Effector memory CD4-positive, alpha-beta T cell (primary cell): ENCODE data around the gene FANCD2.

Experiments used
- DNase-seq, 3 donors: peaks; one replicate each; pipeline ENCODE4 v3.0.0-alpha.2; 2020
- H3K27ac ChIP-seq: 2 replicates; pipeline ENCODE4 v1.7.0; 2013; ENCODE audit warnings: mild to moderate bottlenecking, low read length, moderate library complexity; ENCODE audit not compliant: insufficient read depth, poor library complexity, severe bottlenecking
- H3K27me3 ChIP-seq: replicated peaks from 2 replicates; pipeline ENCODE4 v1.7.0; 2013; ENCODE audit warnings: mild to moderate bottlenecking, low read length; ENCODE audit not compliant: insufficient read depth, control insufficient read depth, poor library complexity, severe bottlenecking
- H3K36me3 ChIP-seq: 2 replicates; pipeline ENCODE4 v1.7.0; 2013; ENCODE audit warnings: mild to moderate bottlenecking, low read length, moderate library complexity; ENCODE audit not compliant: control insufficient read depth, insufficient read depth
- H3K4me1 ChIP-seq: 2 replicates; pipeline ENCODE4 v1.7.0; 2013; ENCODE audit warnings: low read length, mild to moderate bottlenecking; ENCODE audit not compliant: control insufficient read depth, insufficient read depth, poor library complexity, severe bottlenecking
- H3K4me3 ChIP-seq: 2 replicates; pipeline ENCODE4 v1.7.0; 2013; ENCODE audit warnings: low read length, low read depth, mild to moderate bottlenecking; ENCODE audit not compliant: insufficient read depth, poor library complexity, severe bottlenecking
- H3K9me3 ChIP-seq: 2 replicates; pipeline ENCODE4 v1.7.0; 2013; ENCODE audit warnings: mild to moderate bottlenecking, low read length, moderate library complexity; ENCODE audit not compliant: control insufficient read depth
- total RNA-seq, 3 donors: gene quantifications; one replicate each; lab custom pipeline; 2026; lab: John Stamatoyannopoulos, UW

The FANCD2 gene
- total RNA-seq, result 27.5 to 34.8 (median 32.7) reads per million in 3 donors

- Histone ChIP-seq H3K27me3 (no peaks in the 10 kb centered on the region), H3K36me3 (peaks cover 24% of the 10 kb centered on the region), H3K27ac (peak within 1 kb of the TSS; percentile 82), H3K4me3 (peak within 1 kb of the TSS; percentile 86), H3K9me3 (no peaks in the 10 kb centered on the region), H3K4me1 (peaks cover 13% of the 10 kb centered on the region)
- peak; percentile 85 to 87 (median 85) for DNase-seq
Observed at GRCh38 chr3:10026084-10026890, at the start of gene FANCD2. TSS of gene FANCD2 (plus strand) at chr3:10026437. CDS start at chr3:10028658, 2,221 bp downstream.

GRCh38 chr3:9976721-9977709, 49.2 kb upstream of the FANCD2 start:
- DNase-seq, result no peak
- H3K27me3 ChIP-seq, result no peaks in the 10 kb centered on the region
- H3K27ac ChIP-seq, result no peak overlapping the region
- peaks cover 49% of the 10 kb centered on the region for H3K36me3 ChIP-seq
- H3K9me3 ChIP-seq, result no peaks in the 10 kb centered on the region
- no peak overlapping the region for H3K4me3 ChIP-seq
- H3K4me1 ChIP-seq, result no peaks in the 10 kb centered on the region

GRCh38 chr3:9978710-9979305, 47.4 kb upstream of the FANCD2 start:
- no peaks in the 10 kb centered on the region for H3K9me3 ChIP-seq
- DNase-seq, result no peak
- H3K4me3 ChIP-seq, result no peak overlapping the region
- H3K27ac ChIP-seq, result no peak overlapping the region
- peaks cover 41% of the 10 kb centered on the region for H3K36me3 ChIP-seq
- no peaks in the 10 kb centered on the region for H3K27me3 ChIP-seq
- H3K4me1 ChIP-seq, result no peaks in the 10 kb centered on the region

GRCh38 chr3:9980251-9980650, 46.0 kb upstream of the FANCD2 start:
- H3K36me3 ChIP-seq, result peaks cover 32% of the 10 kb centered on the region
- H3K4me3 ChIP-seq, result no peak overlapping the region
- H3K27ac ChIP-seq, result no peak overlapping the region
- no peaks in the 10 kb centered on the region for H3K4me1 ChIP-seq
- DNase-seq, result no peak
- H3K27me3 ChIP-seq, result no peaks in the 10 kb centered on the region
- no peaks in the 10 kb centered on the region for H3K9me3 ChIP-seq

- Histone ChIP-seq H3K36me3 (peaks cover 8% of the 10 kb centered on the region), H3K27ac (peak overlapping the region; percentile 82), H3K4me3 (peak overlapping the region; percentile 84), H3K4me1 (peaks cover 4% of the 10 kb centered on the region), H3K27me3 (no peaks in the 10 kb centered on the region), H3K9me3 (no peaks in the 10 kb centered on the region)
- DNase-seq, result no peak
Observed at GRCh38 chr3:9986230-9986725, 40.0 kb upstream of the FANCD2 start.

- no peaks in the 10 kb centered on the region for H3K27me3 ChIP-seq
- H3K4me3 ChIP-seq, result no peak overlapping the region
- no peaks in the 10 kb centered on the region for H3K4me1 ChIP-seq
- H3K27ac ChIP-seq, result no peak overlapping the region
- DNase-seq, result no peak
- H3K9me3 ChIP-seq, result no peaks in the 10 kb centered on the region
- no peaks in the 10 kb centered on the region for H3K36me3 ChIP-seq
Observed at GRCh38 chr3:9994086-9994844, 32.0 kb upstream of the FANCD2 start.

GRCh38 chr3:10000686-10001085, 25.6 kb upstream of the FANCD2 start:
- H3K27ac ChIP-seq, result no peak overlapping the region
- H3K9me3 ChIP-seq, result no peaks in the 10 kb centered on the region
- no peak overlapping the region for H3K4me3 ChIP-seq
- no peaks in the 10 kb centered on the region for H3K36me3 ChIP-seq
- H3K4me1 ChIP-seq, result no peaks in the 10 kb centered on the region
- H3K27me3 ChIP-seq, result no peaks in the 10 kb centered on the region
- DNase-seq, result no peak

GRCh38 chr3:10002951-10003350, 23.3 kb upstream of the FANCD2 start:
- Histone ChIP-seq H3K27me3 (no peaks in the 10 kb centered on the region), H3K27ac (no peak overlapping the region), H3K9me3 (no peaks in the 10 kb centered on the region), H3K4me1 (no peaks in the 10 kb centered on the region), H3K36me3 (no peaks in the 10 kb centered on the region), H3K4me3 (no peak overlapping the region)
- no peak for DNase-seq

GRCh38 chr3:10004506-10004905, 21.7 kb upstream of the FANCD2 start:
- H3K4me3 ChIP-seq, result no peak overlapping the region
- H3K4me1 ChIP-seq, result peaks cover 4% of the 10 kb centered on the region
- H3K36me3 ChIP-seq, result no peaks in the 10 kb centered on the region
- no peak overlapping the region for H3K27ac ChIP-seq
- DNase-seq, result no peak
- no peaks in the 10 kb centered on the region for H3K27me3 ChIP-seq
- H3K9me3 ChIP-seq, result no peaks in the 10 kb centered on the region
